Peyer's patch (tissue), 4 donors: ENCODE data around the gene KCNMA1.

Experiments used
- CTCF ChIP-seq, 6 experiments: fragments of 450-650 bp in 4 of 6; fragments of 200-600 bp in 2 of 6; sonication (generic) in 1 of 6; IDR thresholded peaks; one replicate each; pipeline ENCODE4 v1.5.1; 2017 to 2019; ENCODE audit warnings: antibody characterized with exemption in 6 of 6, mild to moderate bottlenecking in 3 of 6, moderate library complexity in 1 of 6
- POLR2A ChIP-seq, 2 donors: fragments of 450-650 bp; IDR thresholded peaks; one replicate each; pipeline ENCODE4 v1.5.1; 2017; ENCODE audit warnings: antibody characterized with exemption in 2 of 2, mild to moderate bottlenecking in 2 of 2, moderate library complexity in 2 of 2

GRCh38 chr10:77649333-77650331, 12.0 kb upstream of the KCNMA1 start:
- TF ChIP-seq CTCF (IDR thresholded peaks at IDR 0.05), result no peak
- no peak for TF ChIP-seq POLR2A (IDR thresholded peaks at IDR 0.05)
